Natural killer cell (primary cell): Measurements from ENCODE around the gene SNRPN. TPM values are rescaled to one million over a fixed set of nuclear protein-coding genes. Genes with fewer than 3 reads are reported as not detected.

Experiments
- ATAC-seq, 3 donors: fragments of 150-1000 bp in 2 of 3; fragments of 200-7000 bp in 1 of 3; cut with Tn5 transposase; 1 replicate in 1 of 3; 2 replicates in 2 of 3; pipeline ENCODE4 v1.10.0; 2021; ENCODE audit warnings: mild to moderate bottlenecking in 2 of 3, moderate library complexity in 2 of 3
- DNase-seq, 2 donors: peaks; one replicate each; pipeline versions ENCODE4 v3.0.0 to v3.0.0-alpha.2; 2013 to 2021; ENCODE audit warnings: mixed read lengths in 1 of 2
- H3K27ac ChIP-seq: one replicate; pipeline ENCODE4 v1.5.1; 2013; ENCODE audit warnings: mild to moderate bottlenecking, low read length
- H3K27me3 ChIP-seq: one replicate; pipeline ENCODE4 v1.6.1; 2013; ENCODE audit warnings: low read length; ENCODE audit not compliant: control insufficient read depth, insufficient read depth
- H3K36me3 ChIP-seq: one replicate; pipeline ENCODE4 v1.6.1; 2013; ENCODE audit warnings: low read length; ENCODE audit not compliant: control insufficient read depth, insufficient read depth
- H3K4me1 ChIP-seq: one replicate; pipeline ENCODE4 v1.6.1; 2013; ENCODE audit warnings: low read length; ENCODE audit not compliant: control insufficient read depth, insufficient read depth
- H3K4me3 ChIP-seq: one replicate; pipeline ENCODE4 v1.5.1; 2013; ENCODE audit warnings: low read length
- H3K9me3 ChIP-seq: one replicate; pipeline ENCODE4 v1.6.1; 2013; ENCODE audit warnings: low read length; ENCODE audit not compliant: control insufficient read depth, insufficient read depth
- H3K27ac Mint-ChIP-seq, 2 donors: one replicate each; pipeline ENCODE4 v1.8.0; 2022; ENCODE audit warnings: mild to moderate bottlenecking in 2 of 2, mixed read lengths in 2 of 2, moderate library complexity in 1 of 2
- H3K27me3 Mint-ChIP-seq, 2 donors: one replicate each; pipeline ENCODE4 v1.8.0; 2022; ENCODE audit warnings: low read depth in 2 of 2, mixed read lengths in 2 of 2
- H3K36me3 Mint-ChIP-seq: one replicate; pipeline ENCODE4 v1.8.0; 2022; ENCODE audit warnings: mixed read lengths
- H3K4me1 Mint-ChIP-seq, 2 donors: one replicate each; pipeline ENCODE4 v1.8.0; 2022; ENCODE audit warnings: mixed read lengths in 2 of 2
- H3K4me3 Mint-ChIP-seq: one replicate; pipeline ENCODE4 v1.8.0; 2022; ENCODE audit warnings: mild to moderate bottlenecking, moderate library complexity, mixed read lengths
- H3K9me3 Mint-ChIP-seq, 2 donors: one replicate each; pipeline ENCODE4 v1.8.0; 2022; ENCODE audit warnings: mixed read lengths in 2 of 2
- CTCF ChIP-seq: fragments of 200-600 bp; IDR thresholded peaks from one replicate; pipeline ENCODE4 v1.8.0; 2022; ENCODE audit warnings: antibody characterized with exemption
- WGBS: methylation state at CpG from one replicate; pipeline ENCODE4 v1.1.7; 2013; ENCODE audit warnings: missing lambda C conversion rate; ENCODE audit not compliant: insufficient coverage; 5-methylcytosine and 5-hydroxymethylcytosine counted together
- intact Hi-C: fragments of 100-400 bp; cut with micrococcal nuclease; formaldehyde crosslinking; loops from one replicate; pipeline ENCODE4 v1.14.2; 2022
- total RNA-seq, 4 donors: library from RNA; stranded (reverse); fragments of 120-200 nt in 1 of 4; gene quantifications; one replicate each; pipeline versions ENCODE4 v1.2.3 to v1.2.4, GENCODE V29; 2013 to 2022

SNRPN gene
- total RNA-seq = 10 to 100 TPM; 64.1 to 68.8 (median 65.0) TPM
- 131 TPM for total RNA-seq (2013)

GRCh38 chr15:24954783-24955530, at the start of gene SNRPN, which contains the start of gene SNURF:
TSS of gene SNRPN (plus strand) at chr15:24954987. CDS start at chr15:24974454, 19,467 bp downstream.
TSS of gene SNURF (plus strand) at chr15:24954987. CDS start at chr15:24955049, 62 bp downstream.
- intact Hi-C loops = loop anchor here (10.0 kb wide), 1 partner anchor 480 kb away; the partner anchor contains the start of gene UBE3A
- peaks cover 4% of the 10 kb centered on the region for H3K9me3 ChIP-seq
- Mint-ChIP-seq H3K27ac (peak within 1 kb of the TSS; percentile 94 to 98), H3K4me3 (peak within 1 kb of the TSS; percentile 93), H3K9me3 (peaks cover 0 to 3% of the 10 kb centered on the region in 2 donors), H3K36me3 (no peaks in the 10 kb centered on the region), H3K27me3 (peaks cover 0 to 4% of the 10 kb centered on the region in 2 donors), H3K4me1 (peaks cover 23 to 27% of the 10 kb centered on the region in 2 donors)
- H3K4me1 ChIP-seq = peaks cover 5% of the 10 kb centered on the region
- peak within 1 kb of the TSS; percentile 86 for H3K27ac ChIP-seq
- DNase-seq = peak; percentile 64 to 80
- 48% methylated on average over 47 of the region's 47 CpGs for WGBS
- no peaks in the 10 kb centered on the region for H3K27me3 ChIP-seq
- ATAC-seq = peak; percentile 63 to 71 (median 68)
- no peaks in the 10 kb centered on the region for H3K36me3 ChIP-seq
- TF ChIP-seq CTCF = no peak
- H3K4me3 ChIP-seq = peak within 1 kb of the TSS; percentile 78

- H3K27ac ChIP-seq = no peak overlapping the region
- H3K4me1 ChIP-seq = no peaks in the 10 kb centered on the region
- H3K27me3 ChIP-seq = no peaks in the 10 kb centered on the region
- no peak overlapping the region for H3K4me3 ChIP-seq
- Mint-ChIP-seq H3K4me3 (no peak overlapping the region), H3K4me1 (peaks cover 5 to 8% of the 10 kb centered on the region in 2 donors), H3K9me3 (peaks cover 13 to 15% of the 10 kb centered on the region in 2 donors), H3K36me3 (peaks cover 8% of the 10 kb centered on the region), H3K27me3 (no peaks in the 10 kb centered on the region), H3K27ac (peak overlapping the region; percentile 57 to 64)
- ATAC-seq (peak; percentile 24 to 54 (median 27)), DNase-seq (peak in 1 of 2 donors; percentile 35)
- TF ChIP-seq CTCF = no peak
- H3K9me3 ChIP-seq = peaks cover 18% of the 10 kb centered on the region
- no peaks in the 10 kb centered on the region for H3K36me3 ChIP-seq
- intact Hi-C loops = no loop called here
- WGBS = 34% methylated on average over 7 of the region's 8 CpGs
Measured at GRCh38 chr15:24916305-24917009, 38.3 kb upstream of the SNRPN start.

GRCh38 chr15:24917431-24917830, 37.4 kb upstream of the SNRPN start:
- peaks cover 8% of the 10 kb centered on the region for H3K36me3 Mint-ChIP-seq
- no peaks in the 10 kb centered on the region for H3K27me3 Mint-ChIP-seq
- no peak overlapping the region for H3K4me3 ChIP-seq
- peaks cover 15% of the 10 kb centered on the region for H3K9me3 ChIP-seq
- ATAC-seq = no peak
- no peak overlapping the region for H3K4me3 Mint-ChIP-seq
- no peak overlapping the region for H3K27ac ChIP-seq
- TF ChIP-seq CTCF = no peak
- H3K27ac Mint-ChIP-seq = no peak overlapping the region
- no peak for DNase-seq
- peaks cover 5 to 8% of the 10 kb centered on the region in 2 donors for H3K4me1 Mint-ChIP-seq
- no peaks in the 10 kb centered on the region for H3K27me3 ChIP-seq
- no peaks in the 10 kb centered on the region for H3K4me1 ChIP-seq
- H3K9me3 Mint-ChIP-seq = peaks cover 11 to 16% of the 10 kb centered on the region in 2 donors
- intact Hi-C loops = no loop called here
- H3K36me3 ChIP-seq = no peaks in the 10 kb centered on the region
- 89% methylated on average over 13 of the region's 14 CpGs for WGBS
